Measurements from ENCODE around the gene C22orf15. TPM values are rescaled to one million over a fixed set of nuclear protein-coding genes. Genes with fewer than 3 reads are reported as not detected.

The C22orf15 gene
- total and polyA plus RNA-seq, 2 of the 8 experiments (the other 6 are each of a cell fraction or from before 2014, with no cell fraction given) = 4.2 to 4.9 TPM

DNA sequence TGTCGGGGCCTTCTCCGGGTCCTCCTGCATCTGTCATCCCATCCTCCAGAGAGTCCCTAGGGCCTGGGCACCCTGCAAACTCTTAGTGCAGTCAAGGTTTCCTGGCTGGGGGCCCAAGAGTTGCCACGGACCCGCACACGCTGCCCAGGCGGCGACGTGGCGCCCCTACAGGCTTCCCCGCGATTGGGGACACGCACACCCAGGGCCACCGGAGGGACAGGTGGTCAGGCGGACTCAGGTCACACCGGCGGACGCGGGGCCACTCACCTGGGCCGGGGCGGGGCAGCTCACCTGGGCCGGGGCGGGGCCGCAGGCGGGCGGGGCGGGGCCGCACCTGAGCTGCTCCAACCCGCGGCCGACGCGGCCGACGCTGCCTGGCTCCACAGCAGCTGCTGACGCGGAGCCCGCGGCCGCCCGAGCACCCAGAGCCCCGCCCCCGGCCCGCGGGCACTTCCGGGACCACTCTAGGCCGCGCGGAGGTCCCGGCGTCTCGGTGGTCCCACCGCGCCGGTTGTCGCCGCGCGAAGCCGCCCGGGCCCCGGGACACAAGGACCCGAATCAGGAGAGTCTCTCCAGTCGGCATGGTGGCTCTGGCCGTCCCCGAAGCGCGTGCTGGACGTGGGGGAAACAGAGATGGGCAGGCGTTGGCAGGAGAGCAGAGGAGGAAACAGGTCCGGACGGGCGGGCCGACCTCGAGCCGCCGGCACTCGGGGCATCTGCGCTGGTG is 11.9 kb upstream of the C22orf15 start, which contains the start of gene ZNF70 (continued):
- TF ChIP-seq POLR2AphosphoS5 (IDR thresholded peaks at IDR 0.05; ENCODE audit: low read depth, low read length) = no peak
- TF ChIP-seq YY1 (IDR thresholded peaks at IDR 0.05; ENCODE audit: low read depth, low read length) = 0 out of 2 replicates have a peak, but pooled peaks have one; percentile 12
- no peak for TF ChIP-seq TAF7 (optimal IDR thresholded peaks at IDR 0.05; ENCODE audit: borderline replicate concordance, low read depth, low read length)
- no peak for TF ChIP-seq KDM5A (IDR thresholded peaks at IDR 0.05; ENCODE audit: low read length)
- no peak for TF ChIP-seq SAP30 (IDR thresholded peaks at IDR 0.05; ENCODE audit: insufficient read depth, insufficient replicate concordance, low read length)
- no peak for TF ChIP-seq POU5F1 (IDR thresholded peaks at IDR 0.05; ENCODE audit: low read depth, low read length)

Data from H1 (cell line).